ENCODE measurements around the gene DAD1. TPM values are rescaled to one million over a fixed set of nuclear protein-coding genes. Genes with fewer than 3 reads are reported as not detected.

Gene DAD1
- total RNA-seq, 1 experiment from 2014 or later: 155 TPM

DNA sequence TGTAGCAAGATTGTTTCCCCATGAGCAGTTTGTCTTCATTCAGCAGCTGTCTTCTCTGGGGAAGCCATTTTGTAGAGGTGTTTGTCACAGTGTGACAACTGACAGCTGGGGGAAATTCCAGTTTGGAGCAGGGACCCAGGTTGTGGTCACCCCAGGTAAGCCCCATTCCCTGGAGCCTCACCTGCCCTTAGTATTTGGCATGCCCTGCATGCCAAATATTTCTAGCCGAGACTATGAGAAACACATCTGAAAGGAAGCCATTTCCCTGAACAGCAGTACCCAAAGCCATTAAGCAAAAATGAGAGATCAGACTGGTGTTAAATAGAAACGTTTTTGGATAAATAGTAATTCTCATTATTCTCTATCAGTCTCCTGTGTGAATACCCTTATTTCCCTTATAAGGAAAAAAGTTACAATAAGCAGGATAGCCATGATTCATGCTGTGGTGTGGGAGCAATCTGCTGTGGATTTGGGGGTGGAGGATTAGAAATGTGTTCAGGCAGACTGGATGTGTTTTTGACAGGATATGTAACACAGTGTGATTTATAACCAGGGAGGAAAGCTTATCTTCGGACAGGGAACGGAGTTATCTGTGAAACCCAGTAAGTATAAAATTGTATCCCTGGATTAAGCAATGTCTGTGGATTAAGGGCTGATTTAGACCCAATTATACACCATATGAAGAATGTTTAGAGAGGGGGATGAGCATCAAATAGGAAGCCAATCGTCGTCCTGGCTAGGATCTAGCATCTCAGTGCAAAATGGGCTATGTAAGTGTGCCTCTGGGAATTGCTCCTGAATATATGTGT is 68.9 kb downstream of the DAD1 start:
- no peaks in the 10 kb centered on the region for H3K9me2 ChIP-seq (ENCODE audit: insufficient read depth)
- no peaks in the 10 kb centered on the region for H4K20me1 ChIP-seq (ENCODE audit: insufficient read depth)
- no peaks in the 10 kb centered on the region for H3K4me1 ChIP-seq (replicated peaks; ENCODE audit: insufficient read depth)
- H3K79me2 ChIP-seq (ENCODE audit: low read depth): no peaks in the 10 kb centered on the region
- DNase-seq: no peak
- no peak overlapping the region for H2AFZ ChIP-seq
- no peak overlapping the region for H3K27ac ChIP-seq
- H3K4me3 ChIP-seq: no peak overlapping the region
- no peaks in the 10 kb centered on the region for H3K36me3 ChIP-seq (ENCODE audit: low read depth)
- CTCF ChIA-PET: no interaction called here
- POLR2A ChIA-PET (ENCODE audit: unreplicated experiment): no interaction called here
- no peak for TF ChIP-seq EZH2 (IDR thresholded peaks at IDR 0.05; ENCODE audit: low read depth)
- TF ChIP-seq, protein P1, sequence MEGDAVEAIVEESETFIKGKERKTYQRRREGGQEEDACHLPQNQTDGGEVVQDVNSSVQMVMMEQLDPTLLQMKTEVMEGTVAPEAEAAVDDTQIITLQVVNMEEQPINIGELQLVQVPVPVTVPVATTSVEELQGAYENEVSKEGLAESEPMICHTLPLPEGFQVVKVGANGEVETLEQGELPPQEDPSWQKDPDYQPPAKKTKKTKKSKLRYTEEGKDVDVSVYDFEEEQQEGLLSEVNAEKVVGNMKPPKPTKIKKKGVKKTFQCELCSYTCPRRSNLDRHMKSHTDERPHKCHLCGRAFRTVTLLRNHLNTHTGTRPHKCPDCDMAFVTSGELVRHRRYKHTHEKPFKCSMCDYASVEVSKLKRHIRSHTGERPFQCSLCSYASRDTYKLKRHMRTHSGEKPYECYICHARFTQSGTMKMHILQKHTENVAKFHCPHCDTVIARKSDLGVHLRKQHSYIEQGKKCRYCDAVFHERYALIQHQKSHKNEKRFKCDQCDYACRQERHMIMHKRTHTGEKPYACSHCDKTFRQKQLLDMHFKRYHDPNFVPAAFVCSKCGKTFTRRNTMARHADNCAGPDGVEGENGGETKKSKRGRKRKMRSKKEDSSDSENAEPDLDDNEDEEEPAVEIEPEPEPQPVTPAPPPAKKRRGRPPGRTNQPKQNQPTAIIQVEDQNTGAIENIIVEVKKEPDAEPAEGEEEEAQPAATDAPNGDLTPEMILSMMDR (conservative IDR thresholded peaks at IDR 0.05): no peak
- no peaks in the 10 kb centered on the region for H3K9me3 ChIP-seq (ENCODE audit: insufficient read depth, low read depth)
- H3K27me3 ChIP-seq (ENCODE audit: insufficient read depth, low read depth): no peaks in the 10 kb centered on the region
- H3K4me2 ChIP-seq: no peak overlapping the region
- no peaks in the 10 kb centered on the region for H3F3A ChIP-seq (ENCODE audit: insufficient read depth, low read depth)
- BruUV-seq (replicated peaks): no TSS peak
- intact Hi-C loops (cut with micrococcal nuclease; ENCODE audit: unreplicated experiment): no loop called here

- no peak overlapping the region for H3K27ac ChIP-seq
- H3K9me3 ChIP-seq (ENCODE audit: insufficient read depth, low read depth): no peaks in the 10 kb centered on the region
- no peak overlapping the region for H3K4me3 ChIP-seq
- H3K4me1 ChIP-seq (replicated peaks; ENCODE audit: insufficient read depth): no peaks in the 10 kb centered on the region
- ChIA-PET CTCF (no interaction called here), POLR2A (ENCODE audit: unreplicated experiment) (no interaction called here)
- TF ChIP-seq EZH2 (IDR thresholded peaks at IDR 0.05; ENCODE audit: low read depth): no peak
- TF ChIP-seq, protein P1 (conservative IDR thresholded peaks at IDR 0.05): no peak
- no peaks in the 10 kb centered on the region for H3K9me2 ChIP-seq (ENCODE audit: insufficient read depth)
- H4K20me1 ChIP-seq (ENCODE audit: insufficient read depth): no peaks in the 10 kb centered on the region
- H3K79me2 ChIP-seq (ENCODE audit: low read depth): no peaks in the 10 kb centered on the region
- BruUV-seq (replicated peaks): no TSS peak
- no peaks in the 10 kb centered on the region for H3F3A ChIP-seq (ENCODE audit: insufficient read depth, low read depth)
- H3K36me3 ChIP-seq (ENCODE audit: low read depth): no peaks in the 10 kb centered on the region
- H3K4me2 ChIP-seq: no peak overlapping the region
- intact Hi-C loops (cut with micrococcal nuclease; ENCODE audit: unreplicated experiment): no loop called here
- H2AFZ ChIP-seq: no peak overlapping the region
- no peaks in the 10 kb centered on the region for H3K27me3 ChIP-seq (ENCODE audit: insufficient read depth, low read depth)
- DNase-seq: no peak
These were observed 71.0 kb downstream of the DAD1 start for GRCh38 chr14:22518073-22518472.

DNA sequence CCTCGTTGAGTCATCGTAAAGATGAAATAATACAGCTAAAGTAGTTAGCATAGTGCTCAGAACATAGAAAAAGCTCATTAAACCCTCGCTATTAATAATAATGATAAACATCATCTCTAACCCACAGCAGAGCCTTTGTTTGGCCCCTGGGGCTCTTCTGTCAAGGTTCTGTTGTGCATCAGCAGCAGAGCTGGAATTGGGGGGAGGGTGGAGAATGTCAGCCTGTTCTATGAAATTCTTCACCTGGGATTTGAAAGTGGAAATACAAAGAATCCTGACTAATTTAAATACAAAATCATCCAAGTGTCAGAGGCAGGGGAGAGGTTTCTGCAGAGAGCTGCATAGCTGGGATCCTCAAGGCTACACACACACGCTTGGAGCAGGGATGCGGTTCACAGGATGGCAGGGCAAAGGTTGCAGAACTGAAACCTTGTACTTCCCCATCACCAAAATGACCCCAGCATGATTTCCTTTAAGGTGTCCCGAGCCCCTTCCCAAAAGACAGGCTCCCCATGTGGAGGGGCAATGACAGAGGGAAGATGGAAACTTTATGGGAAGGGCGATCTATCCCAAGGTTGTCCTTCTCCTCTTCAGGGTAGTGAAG is 71.8 kb downstream of the DAD1 start:
- Histone ChIP-seq H4K20me1 (ENCODE audit: insufficient read depth) (no peaks in the 10 kb centered on the region), H2AFZ (no peak overlapping the region), H3K4me2 (no peak overlapping the region), H3K9me2 (ENCODE audit: insufficient read depth) (no peaks in the 10 kb centered on the region), H3F3A (ENCODE audit: insufficient read depth, low read depth) (no peaks in the 10 kb centered on the region), H3K36me3 (ENCODE audit: low read depth) (no peaks in the 10 kb centered on the region), H3K4me1 (replicated peaks; ENCODE audit: insufficient read depth) (no peaks in the 10 kb centered on the region), H3K27ac (no peak overlapping the region), H3K9me3 (ENCODE audit: insufficient read depth, low read depth) (no peaks in the 10 kb centered on the region), H3K27me3 (ENCODE audit: insufficient read depth, low read depth) (no peaks in the 10 kb centered on the region), H3K79me2 (ENCODE audit: low read depth) (no peaks in the 10 kb centered on the region), H3K4me3 (no peak overlapping the region)
- ChIA-PET POLR2A (ENCODE audit: unreplicated experiment) (no interaction called here), CTCF (no interaction called here)
- no peak for DNase-seq
- intact Hi-C loops (cut with micrococcal nuclease; ENCODE audit: unreplicated experiment): no loop called here
- no peak for TF ChIP-seq EZH2 (IDR thresholded peaks at IDR 0.05; ENCODE audit: low read depth)
- TF ChIP-seq, protein P1 (conservative IDR thresholded peaks at IDR 0.05): no peak
- BruUV-seq (replicated peaks): no TSS peak
